Body of pancreas (tissue), 4 donors: ENCODE measurements around the gene AHCYL2. TPM values are rescaled to one million over a fixed set of nuclear protein-coding genes. Genes with fewer than 3 reads are reported as not detected.
A peak's percentile ranks its signal among the peaks of the same experiment; 100 is the strongest.

Experiments used
- ATAC-seq: fragments of 150-250 bp; one replicate; pipeline ENCODE4 v1.9.1; 2016
- DNase-seq, 4 donors: peaks; one replicate each; pipeline ENCODE4 v3.0.0-alpha.2; 2019
- H3K27ac ChIP-seq, 4 donors: fragments of 200-600 bp; sonication (generic); 1 replicate in 3 of 4; 2 replicates in 1 of 4; pipeline versions ENCODE4 v1.5.1 to v1.6.1; 2016 to 2019; ENCODE audit warnings: mild to moderate bottlenecking in 1 of 4, mixed read lengths in 1 of 4, moderate library complexity in 1 of 4
- H3K27me3 ChIP-seq, 2 donors: fragments of 200-600 bp; sonication (generic); one replicate each; pipeline ENCODE4 v1.6.0; 2016; ENCODE audit warnings: mild to moderate bottlenecking in 1 of 2
- H3K36me3 ChIP-seq, 2 donors: fragments of 200-600 bp; sonication (generic); replicated peaks in 1 of 2; 2 replicates each; pipeline ENCODE4 v1.5.1; 2016; ENCODE audit warnings: low read depth in 2 of 2; ENCODE audit not compliant: insufficient read depth in 1 of 2
- H3K4me1 ChIP-seq: fragments of 200-600 bp; sonication (generic); one replicate; pipeline ENCODE4 v1.6.0; 2016
- H3K4me3 ChIP-seq, 2 donors: fragments of 200-600 bp; sonication (generic); 1 replicate in 1 of 2; 2 replicates in 1 of 2; pipeline ENCODE4 v1.5.1; 2016 to 2019
- H3K9me3 ChIP-seq, 3 donors: fragments of 200-600 bp; sonication (generic); 1 replicate in 2 of 3; 2 replicates in 1 of 3; pipeline ENCODE4 v1.5.1; 2016
- CTCF ChIP-seq, 7 experiments: fragments of 450-650 bp in 4 of 7; fragments of 200-600 bp in 3 of 7; sonication (generic) in 3 of 7; IDR thresholded peaks; one replicate each; pipeline ENCODE4 v1.5.1; 2016 to 2019; ENCODE audit warnings: antibody characterized with exemption in 7 of 7
- POLR2A ChIP-seq, 3 donors: fragments of 450-650 bp; IDR thresholded peaks; one replicate each; pipeline ENCODE4 v1.6.1; 2016; ENCODE audit warnings: antibody characterized with exemption in 3 of 3, mild to moderate bottlenecking in 2 of 3
- WGBS, 2 donors: methylation state at CpG; one replicate each; pipeline ENCODE4 v1.1.5; 2017; 5-methylcytosine and 5-hydroxymethylcytosine counted together
- intact Hi-C: fragments of 100-400 bp; cut with DNase I; formaldehyde crosslinking; loops from one replicate; pipeline ENCODE4 v1.15.1; 2023
- total RNA-seq, 2 donors: library from RNA; depleted of rRNA; stranded (reverse); fragments of >200 nt; gene quantifications; one replicate each; pipeline ENCODE4 v1.1.0, GENCODE V29; 2016

AHCYL2 gene
- total RNA-seq = 10 to 100 TPM in 1 of 2 donors, 1 to 10 TPM in 1; 9.3 to 51.4 TPM

GRCh38 chr7:129224251-129225205 lies at the start of gene AHCYL2:
TSS of gene AHCYL2 (plus strand) at chr7:129225030.
- no peaks in the 10 kb centered on the region for H3K36me3 ChIP-seq
- peak; percentile 95 for ATAC-seq
- TF ChIP-seq CTCF (IDR thresholded peaks at IDR 0.05) (no peak), POLR2A (IDR thresholded peaks at IDR 0.05) (peak; percentile 69 to 86 (median 80))
- intact Hi-C loops = no loop called here
- peak within 1 kb of the TSS; percentile 88 to 99 (median 94) for H3K27ac ChIP-seq
- no peaks in the 10 kb centered on the region for H3K9me3 ChIP-seq
- H3K4me3 ChIP-seq = peak within 1 kb of the TSS; percentile 49 to 87
- 1 to 2% methylated on average over 26 to 44 of the region's 63 CpGs for WGBS, 2 donors
- H3K4me1 ChIP-seq = peaks cover 41% of the 10 kb centered on the region
- no peaks in the 10 kb centered on the region for H3K27me3 ChIP-seq
- DNase-seq = peak; percentile 98

- TF ChIP-seq POLR2A (IDR thresholded peaks at IDR 0.05) (no peak), CTCF (IDR thresholded peaks at IDR 0.05) (no peak)
- no peak overlapping the region for H3K4me3 ChIP-seq
- no peaks in the 10 kb centered on the region for H3K36me3 ChIP-seq
- H3K27me3 ChIP-seq = no peaks in the 10 kb centered on the region
- intact Hi-C loops = no loop called here
- no peak overlapping the region for H3K27ac ChIP-seq
- ATAC-seq = no peak
- no peaks in the 10 kb centered on the region for H3K4me1 ChIP-seq
- no peaks in the 10 kb centered on the region for H3K9me3 ChIP-seq
- DNase-seq = no peak
- 59 to 61% methylated on average over 11 of the region's 11 CpGs for WGBS, 2 donors
These were observed 47.7 kb upstream of the AHCYL2 start for GRCh38 chr7:129176916-129177710.

- Histone ChIP-seq H3K27me3 (no peaks in the 10 kb centered on the region), H3K36me3 (no peaks in the 10 kb centered on the region), H3K9me3 (no peaks in the 10 kb centered on the region), H3K27ac (no peak overlapping the region), H3K4me1 (peaks cover 9% of the 10 kb centered on the region), H3K4me3 (no peak overlapping the region)
- WGBS, 2 donors = 71 to 83% methylated on average over 6 of the region's 6 CpGs
- ATAC-seq (no peak), DNase-seq (no peak)
- TF ChIP-seq POLR2A (IDR thresholded peaks at IDR 0.05) (no peak), CTCF (IDR thresholded peaks at IDR 0.05) (no peak)
- intact Hi-C loops = no loop called here
These were observed 39.7 kb upstream of the AHCYL2 start for GRCh38 chr7:129184981-129185670.

GRCh38 chr7:129186749-129187260 lies 38.0 kb upstream of the AHCYL2 start:
- no peaks in the 10 kb centered on the region for H3K27me3 ChIP-seq
- TF ChIP-seq CTCF (IDR thresholded peaks at IDR 0.05) (no peak), POLR2A (IDR thresholded peaks at IDR 0.05) (no peak)
- WGBS, 2 donors = 83 to 86% methylated on average over 6 of the region's 6 CpGs

More at GRCh38 chr7:129186749-129187260, 38.0 kb upstream of the AHCYL2 start:
- Histone ChIP-seq H3K27ac (no peak overlapping the region), H3K9me3 (no peaks in the 10 kb centered on the region), H3K4me1 (peaks cover 9% of the 10 kb centered on the region), H3K4me3 (no peak overlapping the region), H3K36me3 (no peaks in the 10 kb centered on the region)
- intact Hi-C loops = no loop called here
- ATAC-seq = no peak
- DNase-seq = no peak
